ENCODE results near the gene FAM20C. TPM values are rescaled to one million over a fixed set of nuclear protein-coding genes. Genes with fewer than 3 reads are reported as not detected.

The FAM20C gene
- total RNA-seq, 2 donors from 2014 or later = 33.5 to 53.5 TPM

DNA sequence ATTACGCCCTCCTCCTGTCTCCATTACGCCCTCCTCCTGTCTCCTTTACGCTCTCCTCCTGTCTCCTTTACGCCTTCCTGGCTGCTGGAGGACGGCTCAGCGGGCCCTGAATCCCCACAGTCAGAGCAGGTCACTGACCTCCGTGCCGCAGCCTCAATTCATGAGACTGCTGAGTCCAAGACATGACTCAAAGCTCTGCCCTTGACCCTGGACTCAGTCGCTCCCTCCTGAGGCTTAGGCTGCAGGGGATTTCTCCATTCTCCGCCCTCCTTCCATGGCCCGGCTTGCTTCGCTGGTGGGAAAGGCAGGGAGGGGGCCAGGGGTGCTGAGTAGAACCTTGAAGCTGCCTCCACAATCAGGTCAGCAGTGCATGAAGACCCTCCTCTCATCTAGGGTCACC lies 76.6 kb downstream of the FAM20C start:
- Histone ChIP-seq H3K9ac (ENCODE audit: extremely low read depth, low read length, poor library complexity, severe bottlenecking) (no peak overlapping the region), H3K36me3 (ENCODE audit: control insufficient read depth, insufficient read depth, low read length) (no peaks in the 10 kb centered on the region), H3K27me3 (ENCODE audit: control insufficient read depth, insufficient read depth, low read length, poor library complexity, severe bottlenecking) (no peaks in the 10 kb centered on the region), H3K4me3 (ENCODE audit: low read length) (no peak overlapping the region), H3K9me3 (ENCODE audit: control insufficient read depth, low read length) (peaks cover 6% of the 10 kb centered on the region), H3K4me1 (ENCODE audit: control insufficient read depth, insufficient read depth, low read length) (no peaks in the 10 kb centered on the region), H3K27ac (ENCODE audit: low read depth, low read length) (no peak overlapping the region)
- Mint-ChIP-seq H3K27me3 (ENCODE audit: insufficient read depth) (peaks cover 15% of the 10 kb centered on the region), H3K4me3 (no peak overlapping the region), H3K4me1 (no peaks in the 10 kb centered on the region), H3K36me3 (ENCODE audit: low read depth) (no peaks in the 10 kb centered on the region), H3K27ac (no peak overlapping the region), H3K9me3 (peaks cover 86% of the 10 kb centered on the region)
- TF ChIP-seq, protein P1, sequence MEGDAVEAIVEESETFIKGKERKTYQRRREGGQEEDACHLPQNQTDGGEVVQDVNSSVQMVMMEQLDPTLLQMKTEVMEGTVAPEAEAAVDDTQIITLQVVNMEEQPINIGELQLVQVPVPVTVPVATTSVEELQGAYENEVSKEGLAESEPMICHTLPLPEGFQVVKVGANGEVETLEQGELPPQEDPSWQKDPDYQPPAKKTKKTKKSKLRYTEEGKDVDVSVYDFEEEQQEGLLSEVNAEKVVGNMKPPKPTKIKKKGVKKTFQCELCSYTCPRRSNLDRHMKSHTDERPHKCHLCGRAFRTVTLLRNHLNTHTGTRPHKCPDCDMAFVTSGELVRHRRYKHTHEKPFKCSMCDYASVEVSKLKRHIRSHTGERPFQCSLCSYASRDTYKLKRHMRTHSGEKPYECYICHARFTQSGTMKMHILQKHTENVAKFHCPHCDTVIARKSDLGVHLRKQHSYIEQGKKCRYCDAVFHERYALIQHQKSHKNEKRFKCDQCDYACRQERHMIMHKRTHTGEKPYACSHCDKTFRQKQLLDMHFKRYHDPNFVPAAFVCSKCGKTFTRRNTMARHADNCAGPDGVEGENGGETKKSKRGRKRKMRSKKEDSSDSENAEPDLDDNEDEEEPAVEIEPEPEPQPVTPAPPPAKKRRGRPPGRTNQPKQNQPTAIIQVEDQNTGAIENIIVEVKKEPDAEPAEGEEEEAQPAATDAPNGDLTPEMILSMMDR (conservative IDR thresholded peaks at IDR 0.05) = no peak
- no peak for DNase-seq
- 75 to 86% methylated on average over 4 to 12 of the region's 12 CpGs for WGBS, 2 experiments (ENCODE audit: insufficient coverage in 1 of 2, insufficient read length in 1 of 2)

DNA sequence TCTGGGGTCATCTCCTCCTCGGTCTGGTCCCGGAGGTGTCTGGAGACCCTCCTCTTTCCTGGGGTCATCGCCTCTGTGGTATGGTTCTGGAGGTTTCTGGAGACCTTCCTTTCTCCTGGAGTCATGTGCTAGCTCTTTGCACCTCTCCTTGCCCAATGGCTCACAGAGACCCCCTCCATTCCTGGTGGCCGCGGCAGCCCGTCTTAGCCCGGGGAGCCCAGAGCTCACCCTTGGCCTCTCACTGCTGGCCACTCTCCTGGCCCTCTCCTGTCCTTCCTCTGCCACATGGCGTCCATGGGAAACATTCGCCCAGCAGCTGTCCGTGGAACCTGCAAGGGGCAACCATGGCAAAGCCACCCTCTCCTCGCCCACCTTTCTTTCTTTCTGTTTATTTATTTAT lies 77.3 kb downstream of the FAM20C start:
- H3K27me3 Mint-ChIP-seq (ENCODE audit: insufficient read depth) = peaks cover 18% of the 10 kb centered on the region
- H3K4me3 ChIP-seq (ENCODE audit: low read length) = no peak overlapping the region
- TF ChIP-seq, protein P1 (conservative IDR thresholded peaks at IDR 0.05) = no peak
- H3K4me1 ChIP-seq (ENCODE audit: control insufficient read depth, insufficient read depth, low read length) = no peaks in the 10 kb centered on the region
- DNase-seq = no peak
- H3K36me3 ChIP-seq (ENCODE audit: control insufficient read depth, insufficient read depth, low read length) = no peaks in the 10 kb centered on the region
- H3K4me3 Mint-ChIP-seq = no peak overlapping the region
- H3K27ac ChIP-seq (ENCODE audit: low read depth, low read length) = no peak overlapping the region
- no peak overlapping the region for H3K9ac ChIP-seq (ENCODE audit: extremely low read depth, low read length, poor library complexity, severe bottlenecking)
- peaks cover 86% of the 10 kb centered on the region for H3K9me3 Mint-ChIP-seq
- H3K9me3 ChIP-seq (ENCODE audit: control insufficient read depth, low read length) = peaks cover 6% of the 10 kb centered on the region
- H3K4me1 Mint-ChIP-seq = no peaks in the 10 kb centered on the region
- no peaks in the 10 kb centered on the region for H3K36me3 Mint-ChIP-seq (ENCODE audit: low read depth)
- 82 to 94% methylated on average over 4 to 11 of the region's 11 CpGs for WGBS, 2 experiments (ENCODE audit: insufficient coverage in 1 of 2, insufficient read length in 1 of 2)
- H3K27ac Mint-ChIP-seq = no peak overlapping the region
- no peaks in the 10 kb centered on the region for H3K27me3 ChIP-seq (ENCODE audit: control insufficient read depth, insufficient read depth, low read length, poor library complexity, severe bottlenecking)

DNA sequence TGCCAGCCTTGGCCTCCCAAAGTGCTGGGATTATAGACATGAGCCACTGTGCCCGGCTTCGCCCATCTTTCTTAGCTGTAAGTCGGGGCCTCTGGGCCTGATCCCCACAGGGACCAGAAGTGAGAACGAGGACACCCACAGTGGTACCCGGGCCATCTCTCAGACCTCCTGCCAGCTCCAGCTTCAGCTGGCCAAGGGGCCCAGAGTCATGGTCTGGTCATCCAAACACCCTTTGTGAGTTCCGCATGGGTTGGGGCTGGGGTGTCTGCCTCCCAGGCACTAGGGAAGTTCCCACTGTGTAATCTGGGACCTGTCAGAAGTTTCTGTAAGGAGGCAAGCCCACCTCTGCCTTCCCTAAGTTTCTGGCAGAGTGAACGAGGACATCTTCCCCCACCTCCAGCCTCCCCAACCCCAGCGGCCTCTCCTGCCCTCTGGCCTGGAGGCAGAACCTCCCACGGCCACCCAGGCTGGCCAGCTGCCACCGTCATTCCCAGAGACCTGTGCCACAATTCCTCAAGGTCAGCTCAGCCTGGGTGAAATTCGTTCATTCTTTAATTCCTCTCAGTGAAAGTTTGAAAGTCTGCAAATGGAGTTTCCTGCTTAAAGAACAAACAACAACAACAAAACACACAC lies 78.1 kb downstream of the FAM20C start:
- 82% methylated on average over 8 to 11 of the region's 11 CpGs for WGBS, 2 experiments (ENCODE audit: insufficient coverage in 1 of 2, insufficient read length in 1 of 2)
- H3K4me3 Mint-ChIP-seq = no peak overlapping the region
- no peaks in the 10 kb centered on the region for H3K36me3 Mint-ChIP-seq (ENCODE audit: low read depth)
- H3K27ac Mint-ChIP-seq = no peak overlapping the region
- no peaks in the 10 kb centered on the region for H3K36me3 ChIP-seq (ENCODE audit: control insufficient read depth, insufficient read depth, low read length)
- no peaks in the 10 kb centered on the region for H3K4me1 ChIP-seq (ENCODE audit: control insufficient read depth, insufficient read depth, low read length)
- H3K9me3 Mint-ChIP-seq = peaks cover 86% of the 10 kb centered on the region
- H3K27ac ChIP-seq (ENCODE audit: low read depth, low read length) = no peak overlapping the region
- no peak overlapping the region for H3K9ac ChIP-seq (ENCODE audit: extremely low read depth, low read length, poor library complexity, severe bottlenecking)
- H3K4me1 Mint-ChIP-seq = no peaks in the 10 kb centered on the region
- H3K27me3 Mint-ChIP-seq (ENCODE audit: insufficient read depth) = peaks cover 18% of the 10 kb centered on the region
- TF ChIP-seq, protein P1 (conservative IDR thresholded peaks at IDR 0.05) = no peak
- no peak overlapping the region for H3K4me3 ChIP-seq (ENCODE audit: low read length)
- DNase-seq = no peak
- peaks cover 9% of the 10 kb centered on the region for H3K9me3 ChIP-seq (ENCODE audit: control insufficient read depth, low read length)
- no peaks in the 10 kb centered on the region for H3K27me3 ChIP-seq (ENCODE audit: control insufficient read depth, insufficient read depth, low read length, poor library complexity, severe bottlenecking)

Data from endodermal cell (in vitro differentiated cells).